HepG2 (cell line): ENCODE results near the gene WIPF3. TPM values are rescaled to one million over a fixed set of nuclear protein-coding genes. Genes with fewer than 3 reads are reported as not detected.

Experiments used
- ATAC-seq: fragments of 200-7000 bp; cut with Tn5 transposase; 3 replicates; pipeline ENCODE4 v1.9.1; 2020; ENCODE audit warnings: mild to moderate bottlenecking, moderate library complexity
- BruUV-seq: library from RNA; stranded (reverse); fragments of 400-500 nt; replicated peaks from 2 replicates; lab custom pipeline; 2021; lab: Mats Ljungman, UMichigan
- CTCF ChIA-PET: fragments of 300-600 bp; formaldehyde crosslinking; extraction: SDS; loops from one replicate; lab custom pipeline; 2021; ENCODE audit warnings: low total read pairs, inconsistent platforms, low intra/inter-chr PET ratio; lab: Yijun Ruan, JAX
- POLR2A ChIA-PET: fragments of 350-600 bp; sonication (Branson Sonifier 250); formaldehyde crosslinking; loops from one replicate; lab custom pipeline; 2020; ENCODE audit warnings: antibody characterized with exemption, inconsistent platforms; lab: Yijun Ruan, JAX
- DNase-seq: peaks from one replicate; pipeline ENCODE4 v3.0.0-alpha.2; 2015; ENCODE audit warnings: low spot score
- FAIRE-seq: peaks from 3 replicates; lab custom pipeline; 2011; peaks lifted over from hg19 to GRCh38; lab: Jason Lieb, UNC
- H2AFZ ChIP-seq: one replicate; pipeline ENCODE4 v1.6.1; 2011; ENCODE audit warnings: low read length, inconsistent platforms
- H3K27ac ChIP-seq: fragments of 300-600 bp; 3 replicates; pipeline ENCODE4 v1.8.0; 2011; ENCODE audit warnings: mixed run types, mild to moderate bottlenecking, mixed read lengths, low read length, inconsistent platforms; ENCODE audit not compliant: insufficient read depth; ENCODE audit errors: extremely low read length
- H3K27me3 ChIP-seq, 2 experiments: fragments of 200-600 bp in 1 of 2; 2 replicates in 1 of 2; 3 replicates in 1 of 2; pipeline versions ENCODE4 v1.6.0 to v1.8.0; 2011; ENCODE audit warnings: low read length in 2 of 2, mild to moderate bottlenecking in 2 of 2, moderate library complexity in 2 of 2, inconsistent platforms in 1 of 2; ENCODE audit not compliant: insufficient read depth in 2 of 2, control insufficient read depth in 1 of 2
- H3K36me3 ChIP-seq, 2 experiments: fragments of 200-600 bp in 1 of 2; replicated peaks in 1 of 2; 2 replicates in 1 of 2; 3 replicates in 1 of 2; pipeline versions ENCODE4 v1.5.1 to v1.8.0; 2011; ENCODE audit warnings: low read length in 2 of 2, inconsistent platforms in 1 of 2; ENCODE audit not compliant: insufficient read depth in 2 of 2, control insufficient read depth in 1 of 2
- H3K4me1 ChIP-seq: 2 replicates; pipeline ENCODE4 v1.5.1; 2012; ENCODE audit warnings: low read length, inconsistent platforms; ENCODE audit not compliant: insufficient read depth
- H3K4me2 ChIP-seq: 2 replicates; pipeline ENCODE4 v1.6.0; 2011; ENCODE audit warnings: low read depth, low read length, inconsistent platforms
- H3K4me3 ChIP-seq, 3 experiments: fragments of 200-600 bp in 1 of 3; sonication (generic), shearing (Covaris generic) in 1 of 3; replicated peaks in 1 of 3; 2 replicates each; pipeline ENCODE4 v1.5.1; 2011 to 2016; ENCODE audit warnings: low read length in 3 of 3, inconsistent platforms in 2 of 3, low read depth in 2 of 3, mild to moderate bottlenecking in 2 of 3, control low read depth in 1 of 3, mixed read lengths in 1 of 3; ENCODE audit not compliant: insufficient read depth in 1 of 3
- H3K79me2 ChIP-seq: one replicate; pipeline ENCODE4 v1.6.1; 2011; ENCODE audit warnings: low read length, inconsistent platforms; ENCODE audit not compliant: insufficient read depth
- H3K9ac ChIP-seq: 2 replicates; pipeline ENCODE4 v1.6.0; 2011; ENCODE audit warnings: mild to moderate bottlenecking, low read depth, low read length, inconsistent platforms; ENCODE audit not compliant: insufficient read depth
- H3K9me3 ChIP-seq: 2 replicates; pipeline ENCODE4 v1.5.1; 2012; ENCODE audit warnings: mild to moderate bottlenecking, low read length
- H4K20me1 ChIP-seq: 2 replicates; pipeline ENCODE4 v1.6.0; 2011; ENCODE audit warnings: inconsistent platforms, mild to moderate bottlenecking, low read length, moderate library complexity; ENCODE audit not compliant: insufficient read depth
- ATF7 ChIP-seq, 2 experiments: fragments of 450-650 bp in 1 of 2; sonication (generic) in 1 of 2; formaldehyde crosslinking in 1 of 2; IDR thresholded peaks; 2 replicates each; pipeline versions ENCODE4 v1.4.0 to v1.6.1; 2016 to 2020; ENCODE audit warnings: antibody characterized with exemption in 1 of 2, mild to moderate bottlenecking in 1 of 2, missing genetic modification reagents in 1 of 2
- CCAR2 ChIP-seq: fragments of 200-400 bp; formaldehyde crosslinking; optimal IDR thresholded peaks from 2 replicates; pipeline ENCODE3; 2018; ENCODE audit warnings: low read depth, mild to moderate bottlenecking, low read length, moderate library complexity
- GABPA ChIP-seq, 2 experiments: IDR thresholded peaks; 2 replicates each; pipeline ENCODE4 v1.6.1; 2011 to 2016; ENCODE audit warnings: low read depth in 2 of 2, low read length in 1 of 2, missing biosample characterization in 1 of 2, missing genetic modification characterization in 1 of 2
- RAD51 ChIP-seq: fragments of 450-650 bp; IDR thresholded peaks from 2 replicates; pipeline ENCODE4 v1.6.1; 2016; ENCODE audit warnings: borderline replicate concordance
- ZNF557 ChIP-seq: sonication (generic); formaldehyde crosslinking; IDR thresholded peaks from 2 replicates; pipeline ENCODE4 v1.4.0; 2020; ENCODE audit warnings: missing genetic modification reagents
- WGBS: methylation state at CpG from one replicate; pipeline ENCODE4 v1.1.6; 2017; ENCODE audit warnings: low lambda C conversion rate; 5-methylcytosine and 5-hydroxymethylcytosine counted together
- in situ Hi-C: cut with HindIII; loops from 2 replicates; pipeline ENCODE4 v1.10.0; 2017; ENCODE audit warnings: low pct_unique_long_range_greater_than_20kb; ENCODE audit not compliant: extremely low pct_ligation_motif_present
- intact Hi-C: fragments of 100-400 bp; cut with micrococcal nuclease; formaldehyde crosslinking; loops from one replicate; pipeline ENCODE4 v1.10.0; 2022; ENCODE audit not compliant: unreplicated experiment
- polyA plus RNA-seq, 8 experiments: library from polyadenylated mRNA; depleted of rRNA in 3 of 8; stranded (reverse) in 7 of 8; unstranded in 1 of 8; fragments of >200 nt; fragmentation: Illumina TruSeq in 4 of 8; extraction: Trizol in 4 of 8; gene quantifications; 2 replicates each; pipeline versions ENCODE4 v1.2.1 to v1.2.3, GENCODE V29; 2011 to 2016; ENCODE audit warnings: low read depth in 4 of 8, missing spikeins in 1 of 8, mixed read lengths in 1 of 8; ENCODE audit not compliant: insufficient read depth in 1 of 8
- total RNA-seq, 5 experiments: library from RNA; depleted of rRNA; stranded (reverse); fragments of >200 nt; fragmentation: Illumina TruSeq; extraction: Trizol; gene quantifications; 2 replicates each; pipeline ENCODE4 v1.2.3, GENCODE V29; 2016; ENCODE audit warnings: low read depth in 1 of 5

The WIPF3 gene
- total and polyA plus RNA-seq, 2 of the 13 experiments (the other 11 are each of a cell fraction or from before 2014, with no cell fraction given), result 0.03 TPM; not detected in 1

DNA sequence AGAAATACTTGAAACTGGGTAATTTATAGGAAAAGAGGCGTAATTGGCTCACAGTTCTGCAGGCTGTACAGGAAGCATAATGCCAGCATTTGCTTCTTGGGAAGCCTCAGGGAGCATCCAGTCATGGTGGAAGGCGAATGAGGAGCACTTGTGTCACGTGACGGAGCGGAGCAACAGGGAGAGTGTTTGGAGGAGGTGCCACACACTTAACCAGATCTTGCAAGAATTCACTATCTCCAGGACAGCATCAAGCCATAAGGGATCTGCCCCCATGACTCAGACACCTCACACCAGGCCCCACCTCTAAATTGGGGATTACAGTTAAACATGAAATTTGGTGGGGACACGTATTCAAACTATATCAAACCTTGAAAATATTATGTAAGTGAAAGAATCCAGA is 89.3 kb downstream of the WIPF3 start:
- in situ Hi-C loops (no loop called here), intact Hi-C loops (no loop called here)
- H3K4me1 ChIP-seq, result no peaks in the 10 kb centered on the region
- no TSS peak for BruUV-seq
- H2AFZ ChIP-seq, result no peak overlapping the region
- no peaks in the 10 kb centered on the region for H4K20me1 ChIP-seq
- no peak overlapping the region for H3K27ac ChIP-seq
- no peak for FAIRE-seq
- DNase-seq, result no peak
- no peak overlapping the region for H3K4me3 ChIP-seq
- ChIA-PET POLR2A (no interaction called here), CTCF (no interaction called here)
- TF ChIP-seq GABPA (IDR thresholded peaks at IDR 0.05; ENCODE audit: low read depth, low read length) (no peak), GABPA (CRISPR knock-in tag; IDR thresholded peaks at IDR 0.05; ENCODE audit: low read depth) (no peak), RAD51 (peak; percentile 43; the same call in 1 of the 2 replicates), CCAR2 (no peak)
- H3K27me3 ChIP-seq, result peaks cover 0 to 14% of the 10 kb centered on the region in 2 experiments; a peak in 2 of 5 replicates
- H3K79me2 ChIP-seq, result no peaks in the 10 kb centered on the region
- H3K9ac ChIP-seq, result no peak overlapping the region
- ATAC-seq, result no peak
- 65% methylated on average over 6 of the region's 6 CpGs for WGBS
- no peaks in the 10 kb centered on the region for H3K36me3 ChIP-seq
- H3K4me2 ChIP-seq, result no peak overlapping the region
- no peaks in the 10 kb centered on the region for H3K9me3 ChIP-seq

DNA sequence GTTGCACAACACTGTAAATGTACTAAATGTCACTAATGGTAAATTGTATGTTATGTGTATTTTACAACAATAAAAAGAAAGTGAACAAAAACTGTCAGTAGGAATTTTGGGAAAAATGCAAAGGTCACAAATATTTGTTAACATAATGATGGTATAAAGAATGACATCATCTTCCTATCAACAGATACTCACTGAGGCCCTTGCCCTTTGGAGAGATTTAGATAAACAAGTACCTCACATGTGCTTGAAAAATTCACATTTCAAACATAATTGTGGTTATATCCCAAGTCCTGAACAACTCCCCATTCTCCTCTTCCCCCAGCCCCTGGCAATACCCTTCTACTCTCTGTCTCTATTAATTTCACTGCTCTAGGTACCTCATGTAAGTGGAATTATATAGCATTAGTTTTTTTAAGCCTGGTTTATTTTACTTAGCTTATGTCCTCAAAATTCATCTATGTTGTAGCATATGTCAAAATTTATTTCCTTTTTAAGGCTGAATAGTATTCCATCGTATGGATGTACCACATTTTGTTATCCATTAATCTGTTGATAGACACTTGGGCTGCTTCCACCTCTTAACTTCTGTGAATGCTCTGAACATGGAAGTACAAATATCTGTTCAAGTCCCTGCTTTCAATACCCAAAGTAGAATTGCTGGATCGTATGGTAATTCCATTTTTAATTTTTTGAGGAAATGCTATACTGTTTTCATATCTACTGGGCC is 90.5 kb downstream of the WIPF3 start:
- 3% methylated on average over 2 of the region's 2 CpGs for WGBS
- H3K9me3 ChIP-seq, result no peaks in the 10 kb centered on the region
- H2AFZ ChIP-seq, result no peak overlapping the region
- no peak overlapping the region for H3K4me2 ChIP-seq
- in situ Hi-C loops, result no loop called here
- no peak overlapping the region for H3K27ac ChIP-seq
- H3K4me1 ChIP-seq, result no peaks in the 10 kb centered on the region
- no peak for FAIRE-seq
- POLR2A ChIA-PET, result no interaction called here
- no peaks in the 10 kb centered on the region for H3K79me2 ChIP-seq
- peaks cover 0 to 8% of the 10 kb centered on the region in 2 experiments; a peak in 1 of 5 replicates for H3K27me3 ChIP-seq
- DNase-seq, result no peak
- H3K9ac ChIP-seq, result no peak overlapping the region
- ATAC-seq, result no peak
- H3K36me3 ChIP-seq, result no peaks in the 10 kb centered on the region
- intact Hi-C loops, result no loop called here
- CTCF ChIA-PET, result no interaction called here
- H4K20me1 ChIP-seq, result no peaks in the 10 kb centered on the region
- no peak overlapping the region for H3K4me3 ChIP-seq
- no TSS peak for BruUV-seq
- TF ChIP-seq ATF7 (IDR thresholded peaks at IDR 0.05) (peak; percentile 89), ATF7 (CRISPR knock-in tag; IDR thresholded peaks at IDR 0.05) (no peak), ZNF557 (CRISPR knock-in tag) (no peak)
